EL (cell line): Measurements from ENCODE around the gene RPS4Y1.

Experiments used
- DNase-seq: peaks from one replicate; pipeline ENCODE4 v3.0.0-alpha.2; 2016

The RPS4Y1 gene

GRCh38 chrY:2885880-2886279, 44.5 kb downstream of the RPS4Y1 start:
- DNase-seq, result no peak

- peak; percentile 80 for DNase-seq
These were observed 46.0 kb downstream of the RPS4Y1 start for GRCh38 chrY:2887386-2887785.

GRCh38 chrY:2887955-2888354, 46.6 kb downstream of the RPS4Y1 start:
- DNase-seq, result peak; percentile 53

- DNase-seq, result no peak
These were observed 52.1 kb downstream of the RPS4Y1 start for GRCh38 chrY:2893471-2893870.

GRCh38 chrY:2896050-2896449, 54.6 kb downstream of the RPS4Y1 start:
- no peak for DNase-seq

GRCh38 chrY:2907356-2907755, 66.0 kb downstream of the RPS4Y1 start:
- DNase-seq, result peak; percentile 69

- peak; percentile 48 for DNase-seq
These were observed 71.8 kb downstream of the RPS4Y1 start for GRCh38 chrY:2913066-2913815.
